Measurements from ENCODE around the gene SLC7A4.

SLC7A4 gene

GRCh38 chr22:20983081-20983771 is 49.1 kb downstream of the SLC7A4 start:
- no peak for DNase-seq

- DNase-seq: no peak
Observed at GRCh38 chr22:20982563-20982882, 49.8 kb downstream of the SLC7A4 start.

- peak; percentile 81 for DNase-seq
Observed at GRCh38 chr22:20981787-20982562, 50.4 kb downstream of the SLC7A4 start, which contains the start of gene LZTR1. TSS of gene LZTR1 (plus strand) at chr22:20982297. CDS start at chr22:20982372, 75 bp downstream.

- no peak for DNase-seq
Observed at GRCh38 chr22:20980938-20981722, 51.2 kb downstream of the SLC7A4 start.

GRCh38 chr22:20980523-20980922 is 51.8 kb downstream of the SLC7A4 start:
- DNase-seq: no peak

- DNase-seq: no peak
Observed at GRCh38 chr22:20979940-20980453, 52.4 kb downstream of the SLC7A4 start.

GRCh38 chr22:20979243-20979809 is 53.0 kb downstream of the SLC7A4 start:
- DNase-seq: no peak

Data from NCI-H1092 treated with DMSO at 0.1 percent for 48 hours (cell line).